ENCODE data around the gene RNPEP.

Gene RNPEP

DNA sequence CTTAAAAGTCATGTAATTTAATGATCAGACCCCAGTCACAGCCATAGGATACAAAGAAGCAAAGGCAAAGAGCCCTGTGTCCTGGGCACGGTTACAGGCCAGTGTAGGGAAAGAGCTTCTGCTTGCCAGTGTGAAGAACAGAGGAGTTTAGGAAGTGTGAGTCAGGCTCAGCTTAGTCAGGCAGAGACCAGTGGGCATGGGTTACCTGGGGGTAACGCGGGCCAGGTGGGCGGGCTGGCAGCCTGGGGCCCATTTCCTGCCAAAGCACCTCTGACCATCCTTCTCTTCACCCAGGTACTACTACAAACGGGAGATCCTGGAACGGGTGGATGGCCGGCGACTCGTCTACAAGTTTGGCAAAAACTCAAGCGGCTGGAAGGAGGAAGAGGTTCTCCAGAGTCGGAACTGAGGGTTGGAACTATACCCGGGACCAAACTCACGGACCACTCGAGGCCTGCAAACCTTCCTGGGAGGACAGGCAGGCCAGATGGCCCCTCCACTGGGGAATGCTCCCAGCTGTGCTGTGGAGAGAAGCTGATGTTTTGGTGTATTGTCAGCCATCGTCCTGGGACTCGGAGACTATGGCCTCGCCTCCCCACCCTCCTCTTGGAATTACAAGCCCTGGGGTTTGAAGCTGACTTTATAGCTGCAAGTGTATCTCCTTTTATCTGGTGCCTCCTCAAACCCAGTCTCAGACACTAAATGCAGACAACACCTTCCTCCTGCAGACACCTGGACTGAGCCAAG lies 32.6 kb downstream of the RNPEP start:
- Histone ChIP-seq H3K9me3 (ENCODE audit: insufficient read depth, low read depth, low read length) (peaks cover 2% of the 10 kb centered on the region), H2BK12ac (ENCODE audit: low read length) (no peak overlapping the region), H2AFZ (ENCODE audit: insufficient read depth, low read length, poor library complexity) (no peak overlapping the region), H4K91ac (ENCODE audit: low read depth, low read length) (no peak overlapping the region), H3K4ac (ENCODE audit: low read depth, low read length) (no peak overlapping the region), H3K18ac (ENCODE audit: low read length) (no peak overlapping the region), H3K14ac (ENCODE audit: low read length) (no peak overlapping the region), H2BK120ac (ENCODE audit: insufficient read depth, low read length, poor library complexity) (no peak overlapping the region), H2BK5ac (ENCODE audit: low read depth, low read length, poor library complexity) (no peak overlapping the region), H3K79me1 (ENCODE audit: low read length) (peaks cover 27% of the 10 kb centered on the region), H3K79me2 (ENCODE audit: control insufficient read depth, insufficient read depth, low read length, poor library complexity) (peaks cover 4% of the 10 kb centered on the region), H3K36me3 (ENCODE audit: control insufficient read depth in 1 of 2, insufficient read depth in 2 of 2, low read length in 2 of 2) (peaks cover 27 to 28% of the 10 kb centered on the region in 2 experiments), H3K23ac (ENCODE audit: low read length) (no peak overlapping the region), H3K4me3 (ENCODE audit: low read depth, low read length) (no peak overlapping the region), H4K12ac (ENCODE audit: low read depth, low read length) (no peak overlapping the region), H3K4me2 (ENCODE audit: low read length) (no peak overlapping the region), H3K27ac (ENCODE audit: low read depth, low read length) (no peak overlapping the region), H3K27me3 (ENCODE audit: insufficient read depth, low read length) (no peaks in the 10 kb centered on the region), H3K4me1 (ENCODE audit: control insufficient read depth in 1 of 2, insufficient read depth in 2 of 2, low read length in 2 of 2) (peaks cover 32 to 35% of the 10 kb centered on the region in 2 experiments), H2AK5ac (ENCODE audit: low read length) (peak overlapping the region; percentile 18), H4K8ac (ENCODE audit: low read depth, low read length) (no peak overlapping the region), H3K9ac (ENCODE audit: low read length) (no peak overlapping the region)
- WGBS (ENCODE audit: extremely low coverage, insufficient coverage, insufficient read length) = no CpG with 5 or more reads among the region's 17 CpGs
- no peak for DNase-seq

DNA sequence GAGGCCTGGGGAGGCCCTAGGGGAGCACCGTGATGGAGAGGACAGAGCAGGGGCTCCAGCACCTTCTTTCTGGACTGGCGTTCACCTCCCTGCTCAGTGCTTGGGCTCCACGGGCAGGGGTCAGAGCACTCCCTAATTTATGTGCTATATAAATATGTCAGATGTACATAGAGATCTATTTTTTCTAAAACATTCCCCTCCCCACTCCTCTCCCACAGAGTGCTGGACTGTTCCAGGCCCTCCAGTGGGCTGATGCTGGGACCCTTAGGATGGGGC lies 33.2 kb downstream of the RNPEP start:
- Histone ChIP-seq H3K18ac (ENCODE audit: low read length) (no peak overlapping the region), H3K4ac (ENCODE audit: low read depth, low read length) (no peak overlapping the region), H3K4me1 (ENCODE audit: control insufficient read depth in 1 of 2, insufficient read depth in 2 of 2, low read length in 2 of 2) (peaks cover 31 to 33% of the 10 kb centered on the region in 2 experiments), H3K79me1 (ENCODE audit: low read length) (peaks cover 25% of the 10 kb centered on the region), H4K8ac (ENCODE audit: low read depth, low read length) (no peak overlapping the region), H2BK12ac (ENCODE audit: low read length) (no peak overlapping the region), H3K9me3 (ENCODE audit: insufficient read depth, low read depth, low read length) (peaks cover 2% of the 10 kb centered on the region), H3K36me3 (ENCODE audit: control insufficient read depth in 1 of 2, insufficient read depth in 2 of 2, low read length in 2 of 2) (peaks cover 27 to 28% of the 10 kb centered on the region in 2 experiments), H2BK120ac (ENCODE audit: insufficient read depth, low read length, poor library complexity) (no peak overlapping the region), H3K27ac (ENCODE audit: low read depth, low read length) (no peak overlapping the region), H4K91ac (ENCODE audit: low read depth, low read length) (no peak overlapping the region), H2AK5ac (ENCODE audit: low read length) (no peak overlapping the region), H3K4me2 (ENCODE audit: low read length) (no peak overlapping the region), H3K23ac (ENCODE audit: low read length) (no peak overlapping the region), H3K14ac (ENCODE audit: low read length) (no peak overlapping the region), H3K4me3 (ENCODE audit: low read depth, low read length) (no peak overlapping the region), H4K12ac (ENCODE audit: low read depth, low read length) (no peak overlapping the region), H3K79me2 (ENCODE audit: control insufficient read depth, insufficient read depth, low read length, poor library complexity) (peaks cover 4% of the 10 kb centered on the region), H2AFZ (ENCODE audit: insufficient read depth, low read length, poor library complexity) (no peak overlapping the region), H3K9ac (ENCODE audit: low read length) (no peak overlapping the region), H2BK5ac (ENCODE audit: low read depth, low read length, poor library complexity) (no peak overlapping the region), H3K27me3 (ENCODE audit: insufficient read depth, low read length) (no peaks in the 10 kb centered on the region)
- no peak for DNase-seq
- WGBS (ENCODE audit: extremely low coverage, insufficient coverage, insufficient read length) = no CpG with 5 or more reads among the region's 3 CpGs

DNA sequence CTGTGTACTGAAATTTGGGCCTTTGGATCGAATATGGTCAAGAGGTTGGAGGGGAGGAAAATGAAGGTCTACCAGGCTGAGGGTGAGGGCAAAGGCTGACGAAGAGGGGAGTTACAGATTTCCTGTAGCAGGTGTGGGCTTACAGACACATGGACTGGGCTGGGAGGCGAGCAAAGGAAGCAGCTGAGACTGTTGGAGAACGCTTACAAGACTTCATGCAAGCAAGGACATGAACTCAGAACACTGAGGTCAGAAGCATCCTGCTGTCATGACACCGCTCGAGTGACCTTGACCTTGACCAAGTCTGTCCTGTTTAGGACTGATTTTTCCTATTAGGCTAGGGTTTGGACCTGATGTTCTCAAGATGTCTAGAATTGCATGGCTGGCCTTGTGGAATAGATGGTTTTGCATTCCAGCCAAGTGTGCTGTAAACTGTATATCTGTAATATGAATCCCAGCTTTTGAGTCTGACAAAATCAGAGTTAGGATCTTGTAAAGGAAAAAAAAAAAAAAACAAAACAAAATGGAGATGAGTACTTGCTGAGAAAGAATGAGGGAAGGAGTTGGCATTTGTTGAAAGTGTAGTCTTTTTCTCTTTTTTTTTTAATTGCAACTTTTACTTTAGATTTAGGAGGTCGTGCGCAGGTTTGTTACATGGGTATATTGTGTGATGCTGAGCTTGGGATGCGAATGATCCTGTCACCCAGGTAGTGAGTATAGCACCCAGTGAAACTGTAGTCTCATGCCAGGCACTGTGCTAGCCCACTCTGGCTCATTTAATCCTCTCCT lies 33.8 kb downstream of the RNPEP start:
- no peak overlapping the region for H2BK5ac ChIP-seq (ENCODE audit: low read depth, low read length, poor library complexity)
- peaks cover 27 to 28% of the 10 kb centered on the region in 2 experiments for H3K36me3 ChIP-seq (ENCODE audit: control insufficient read depth in 1 of 2, insufficient read depth in 2 of 2, low read length in 2 of 2)
- H3K23ac ChIP-seq (ENCODE audit: low read length) = no peak overlapping the region
- no peak overlapping the region for H2BK12ac ChIP-seq (ENCODE audit: low read length)
- no peaks in the 10 kb centered on the region for H3K27me3 ChIP-seq (ENCODE audit: insufficient read depth, low read length)
- H3K27ac ChIP-seq (ENCODE audit: low read depth, low read length) = no peak overlapping the region
- H3K4me1 ChIP-seq (ENCODE audit: control insufficient read depth in 1 of 2, insufficient read depth in 2 of 2, low read length in 2 of 2) = peaks cover 25 to 27% of the 10 kb centered on the region in 2 experiments
- H4K8ac ChIP-seq (ENCODE audit: low read depth, low read length) = no peak overlapping the region
- H2BK120ac ChIP-seq (ENCODE audit: insufficient read depth, low read length, poor library complexity) = no peak overlapping the region
- no peak overlapping the region for H3K4me2 ChIP-seq (ENCODE audit: low read length)
- H3K9ac ChIP-seq (ENCODE audit: low read length) = no peak overlapping the region
- no peak overlapping the region for H4K12ac ChIP-seq (ENCODE audit: low read depth, low read length)
- peaks cover 2% of the 10 kb centered on the region for H3K9me3 ChIP-seq (ENCODE audit: insufficient read depth, low read depth, low read length)
- no peak overlapping the region for H3K14ac ChIP-seq (ENCODE audit: low read length)
- no peak overlapping the region for H2AFZ ChIP-seq (ENCODE audit: insufficient read depth, low read length, poor library complexity)
- H3K4ac ChIP-seq (ENCODE audit: low read depth, low read length) = no peak overlapping the region
- no peak overlapping the region for H3K18ac ChIP-seq (ENCODE audit: low read length)
- WGBS (ENCODE audit: extremely low coverage, insufficient coverage, insufficient read length) = no CpG with 5 or more reads among the region's 9 CpGs
- no peak overlapping the region for H3K4me3 ChIP-seq (ENCODE audit: low read depth, low read length)
- peak in 1 of 2 donors; percentile 32 for DNase-seq
- H4K91ac ChIP-seq (ENCODE audit: low read depth, low read length) = no peak overlapping the region
- H3K79me1 ChIP-seq (ENCODE audit: low read length) = peaks cover 19% of the 10 kb centered on the region
- H2AK5ac ChIP-seq (ENCODE audit: low read length) = no peak overlapping the region
- peaks cover 2% of the 10 kb centered on the region for H3K79me2 ChIP-seq (ENCODE audit: control insufficient read depth, insufficient read depth, low read length, poor library complexity)

DNA sequence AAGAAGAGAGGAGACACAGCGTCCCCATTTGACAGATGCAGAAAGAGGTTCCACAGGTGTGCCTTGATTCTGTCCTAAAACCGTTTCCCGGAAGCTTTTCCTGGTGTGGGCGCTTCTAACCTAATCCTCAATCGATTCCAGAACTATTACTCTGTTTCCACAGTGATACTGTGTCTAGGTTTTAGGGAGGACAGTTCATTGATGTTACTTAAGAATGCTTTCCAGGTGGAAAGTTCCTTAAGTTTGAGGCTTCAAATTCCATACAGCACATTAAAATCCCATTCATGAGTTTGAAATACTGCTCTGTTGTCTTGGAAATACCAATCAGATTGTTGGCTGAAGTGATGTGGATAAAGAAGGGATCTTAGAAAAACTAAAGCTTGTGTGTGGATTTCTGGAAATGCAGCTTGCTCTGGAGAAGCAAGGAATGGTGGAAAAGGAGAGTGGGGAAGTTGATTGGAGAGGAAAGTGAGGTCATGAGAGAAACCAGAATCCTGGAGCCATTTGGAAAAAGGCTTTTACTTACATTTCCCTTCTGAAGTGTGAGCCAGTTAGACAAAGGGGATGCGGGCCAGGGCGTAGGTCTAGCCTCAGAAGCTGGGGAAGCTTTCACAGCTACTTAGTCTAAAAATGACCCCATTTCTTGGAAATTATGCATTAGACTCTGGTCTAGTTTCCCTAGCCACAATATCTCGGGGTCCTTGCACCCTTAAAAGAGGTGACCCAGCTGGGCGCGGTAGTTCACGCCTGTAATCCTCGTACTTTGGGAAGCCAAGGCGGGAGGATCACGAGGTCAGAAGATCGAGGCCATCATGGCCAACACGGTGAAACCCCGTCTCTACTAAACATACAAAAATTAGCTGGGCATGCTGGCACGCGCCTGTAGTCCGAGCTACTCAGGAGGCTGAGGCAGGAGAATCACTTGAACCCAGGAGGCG lies 34.6 kb downstream of the RNPEP start:
- Histone ChIP-seq H2BK12ac (ENCODE audit: low read length) (no peak overlapping the region), H3K4me1 (ENCODE audit: control insufficient read depth in 1 of 2, insufficient read depth in 2 of 2, low read length in 2 of 2) (peaks cover 20 to 22% of the 10 kb centered on the region in 2 experiments), H3K79me1 (ENCODE audit: low read length) (peaks cover 18% of the 10 kb centered on the region), H2AK5ac (ENCODE audit: low read length) (no peak overlapping the region), H4K8ac (ENCODE audit: low read depth, low read length) (no peak overlapping the region), H2AFZ (ENCODE audit: insufficient read depth, low read length, poor library complexity) (no peak overlapping the region), H3K4me3 (ENCODE audit: low read depth, low read length) (no peak overlapping the region), H3K9me3 (ENCODE audit: insufficient read depth, low read depth, low read length) (peaks cover 2% of the 10 kb centered on the region), H3K27me3 (ENCODE audit: insufficient read depth, low read length) (no peaks in the 10 kb centered on the region), H3K14ac (ENCODE audit: low read length) (no peak overlapping the region), H3K9ac (ENCODE audit: low read length) (no peak overlapping the region), H3K4ac (ENCODE audit: low read depth, low read length) (no peak overlapping the region), H4K12ac (ENCODE audit: low read depth, low read length) (no peak overlapping the region), H4K91ac (ENCODE audit: low read depth, low read length) (no peak overlapping the region), H3K36me3 (ENCODE audit: control insufficient read depth in 1 of 2, insufficient read depth in 2 of 2, low read length in 2 of 2) (peaks cover 27 to 28% of the 10 kb centered on the region in 2 experiments), H3K79me2 (ENCODE audit: control insufficient read depth, insufficient read depth, low read length, poor library complexity) (no peaks in the 10 kb centered on the region), H2BK5ac (ENCODE audit: low read depth, low read length, poor library complexity) (no peak overlapping the region), H3K27ac (ENCODE audit: low read depth, low read length) (no peak overlapping the region), H3K23ac (ENCODE audit: low read length) (no peak overlapping the region), H3K18ac (ENCODE audit: low read length) (no peak overlapping the region), H3K4me2 (ENCODE audit: low read length) (no peak overlapping the region), H2BK120ac (ENCODE audit: insufficient read depth, low read length, poor library complexity) (no peak overlapping the region)
- DNase-seq = peak in 1 of 2 donors; percentile 46
- WGBS (ENCODE audit: extremely low coverage, insufficient coverage, insufficient read length) = no CpG with 5 or more reads among the region's 21 CpGs

Measured in trophoblast cell (in vitro differentiated cells and primary cell).